SK-N-MC (cell line): ENCODE results near the gene TULP3.

Experiments used
- EZH2 ChIP-seq: fragments of 200-600 bp; sonication (generic); IDR thresholded peaks from one replicate; pipeline ENCODE4 v1.6.1; 2017; ENCODE audit warnings: antibody characterized with exemption
- FOXP2 ChIP-seq: optimal IDR thresholded peaks from 2 replicates; pipeline ENCODE3; 2011; ENCODE audit warnings: mild to moderate bottlenecking, moderate library complexity; ENCODE audit not compliant: insufficient read depth; ENCODE audit errors: extremely low read length, control extremely low read depth

GRCh38 chr12:2853626-2854025 is 37.1 kb upstream of the TULP3 start:
- TF ChIP-seq EZH2 (no peak), FOXP2 (no peak)
